ENCODE results near the gene INPP5K.
"Not testable (repeated sequence)": the region's sequence is repeated elsewhere in the genome, so short reads cannot be mapped to it uniquely, and the experiment has no call there.

The INPP5K gene

DNA sequence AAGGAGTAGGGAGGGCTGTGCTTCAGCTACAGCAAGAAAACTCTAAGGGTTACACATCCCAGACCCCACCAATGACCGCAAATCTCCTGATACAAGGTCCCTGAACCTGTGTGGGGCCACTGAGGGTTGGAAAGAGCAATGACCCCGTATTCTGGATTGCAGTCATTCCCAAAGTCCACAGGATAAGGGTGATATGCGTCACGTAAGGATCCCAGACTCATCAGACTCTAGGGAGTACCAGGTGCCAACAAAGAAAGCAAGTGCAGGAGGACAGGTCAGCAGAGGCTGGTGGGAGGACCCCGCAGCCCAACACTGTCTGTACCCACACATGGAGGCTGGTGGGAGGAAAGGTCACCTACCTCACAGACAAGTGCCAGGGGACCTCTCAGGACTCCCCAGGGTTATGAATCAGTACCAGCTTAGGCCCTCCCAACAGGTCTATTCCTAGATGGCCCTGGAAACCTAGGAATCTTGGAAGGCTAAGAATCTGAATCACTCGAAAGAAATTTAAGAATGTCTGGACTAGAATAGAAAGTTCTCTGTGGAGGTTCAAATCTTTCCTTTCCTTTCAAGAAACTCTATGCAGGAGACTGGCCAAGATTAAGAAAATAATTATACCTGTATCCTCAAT lies 30.0 kb upstream of the INPP5K start:
- no peak for DNase-seq

DNA sequence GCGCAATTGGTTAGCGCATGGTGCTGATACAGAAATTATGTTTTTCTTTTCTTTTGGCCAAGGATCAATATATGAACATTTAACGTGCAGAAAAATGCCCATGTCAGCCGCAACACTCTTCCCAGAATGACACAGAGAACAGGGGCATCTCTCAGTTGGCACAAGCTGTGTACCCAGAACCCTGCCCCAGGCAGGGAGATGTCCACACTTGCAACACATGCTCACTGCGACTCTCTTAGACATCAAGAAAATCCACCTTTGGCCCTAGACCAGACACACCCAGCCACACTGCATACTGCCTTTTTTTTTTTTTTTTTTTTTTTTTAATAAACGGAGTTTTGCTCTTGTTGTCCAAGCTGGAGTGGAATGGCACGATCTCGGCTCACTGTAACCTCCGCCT lies 29.2 kb upstream of the INPP5K start:
- DNase-seq, result no peak

DNA sequence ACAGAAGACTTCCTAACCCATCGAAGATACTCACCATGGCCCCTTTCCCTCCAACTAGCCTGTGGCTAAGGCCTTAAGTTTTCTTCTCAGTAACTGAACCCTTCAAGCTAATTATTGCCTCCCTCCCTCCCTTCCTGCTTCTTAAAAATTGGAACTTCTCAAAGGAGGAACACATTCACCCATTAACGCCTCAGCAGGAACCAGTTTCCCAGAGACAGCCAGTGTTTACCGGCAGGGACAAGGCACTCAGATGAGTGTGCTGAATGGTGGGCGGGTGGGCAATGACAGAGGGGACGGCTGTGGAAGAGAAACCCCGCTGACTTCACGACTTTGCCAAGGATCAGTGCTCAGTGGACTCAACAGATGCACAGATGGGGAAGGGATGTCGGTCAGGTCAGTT lies 25.9 kb upstream of the INPP5K start:
- DNase-seq, result no peak

DNA sequence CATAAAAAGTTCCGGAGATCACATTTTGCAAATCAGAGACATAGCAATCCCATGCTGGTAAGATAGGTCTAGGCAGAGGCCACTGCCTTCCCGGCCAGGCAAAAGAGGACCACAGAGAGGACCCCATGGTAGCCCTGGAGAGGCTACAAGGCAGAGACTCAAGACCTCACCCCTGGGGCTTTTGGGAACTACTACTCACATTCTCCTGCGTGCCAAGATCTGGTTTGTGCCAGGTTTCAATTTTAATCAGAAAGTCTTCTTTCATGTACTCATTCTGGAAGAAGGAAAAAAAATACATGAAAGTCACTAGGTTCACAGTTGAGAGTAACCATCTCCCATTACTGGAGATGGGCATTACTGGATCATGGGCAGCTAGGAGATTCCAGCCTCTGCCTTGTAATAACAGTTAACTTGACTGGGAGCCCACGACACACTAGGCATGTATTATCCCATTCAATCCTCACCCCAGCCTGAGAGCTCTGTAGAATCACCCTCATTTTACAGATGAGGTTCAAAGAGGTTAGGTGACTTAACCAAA lies 25.0 kb upstream of the INPP5K start:
- DNase-seq, result no peak

DNA sequence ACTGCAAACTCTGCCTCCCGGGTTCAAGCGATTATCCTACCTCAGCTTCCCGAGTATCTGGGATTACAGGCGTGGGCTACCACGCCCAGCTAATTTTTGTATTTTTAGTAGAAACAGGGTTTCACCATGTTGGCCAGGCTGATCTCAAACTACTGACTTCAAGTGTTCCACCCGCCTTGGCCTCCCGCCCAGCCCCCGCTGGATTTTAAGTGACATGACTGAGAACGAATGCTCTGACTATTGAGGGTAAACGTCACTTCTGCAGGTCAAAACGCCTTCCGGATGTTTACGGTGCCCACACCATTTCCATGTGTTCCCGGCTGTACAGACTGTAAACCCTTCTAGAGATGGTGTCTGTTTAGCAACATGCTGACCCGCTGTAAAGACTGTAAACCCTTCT lies 23.4 kb upstream of the INPP5K start:
- no peak for DNase-seq

DNA sequence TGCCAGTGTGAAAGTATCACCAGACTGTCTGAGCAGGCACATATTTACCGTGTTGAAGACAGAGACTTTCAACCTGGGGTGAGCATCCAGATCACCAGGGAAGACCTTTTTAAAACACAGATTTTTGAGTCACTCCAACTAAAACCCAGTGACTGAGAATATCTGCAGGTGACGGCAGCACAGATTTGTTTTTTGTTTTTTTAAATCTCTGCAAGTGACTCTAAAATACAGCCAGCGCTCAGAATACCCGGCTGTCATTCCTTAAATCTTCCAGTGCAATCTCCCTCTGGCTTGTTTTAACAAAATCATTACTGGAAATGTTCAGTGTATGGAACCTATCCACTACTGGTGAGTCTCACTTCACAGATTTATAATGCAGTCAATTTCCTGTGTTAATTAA lies 19.3 kb upstream of the INPP5K start:
- no peak for DNase-seq

DNA sequence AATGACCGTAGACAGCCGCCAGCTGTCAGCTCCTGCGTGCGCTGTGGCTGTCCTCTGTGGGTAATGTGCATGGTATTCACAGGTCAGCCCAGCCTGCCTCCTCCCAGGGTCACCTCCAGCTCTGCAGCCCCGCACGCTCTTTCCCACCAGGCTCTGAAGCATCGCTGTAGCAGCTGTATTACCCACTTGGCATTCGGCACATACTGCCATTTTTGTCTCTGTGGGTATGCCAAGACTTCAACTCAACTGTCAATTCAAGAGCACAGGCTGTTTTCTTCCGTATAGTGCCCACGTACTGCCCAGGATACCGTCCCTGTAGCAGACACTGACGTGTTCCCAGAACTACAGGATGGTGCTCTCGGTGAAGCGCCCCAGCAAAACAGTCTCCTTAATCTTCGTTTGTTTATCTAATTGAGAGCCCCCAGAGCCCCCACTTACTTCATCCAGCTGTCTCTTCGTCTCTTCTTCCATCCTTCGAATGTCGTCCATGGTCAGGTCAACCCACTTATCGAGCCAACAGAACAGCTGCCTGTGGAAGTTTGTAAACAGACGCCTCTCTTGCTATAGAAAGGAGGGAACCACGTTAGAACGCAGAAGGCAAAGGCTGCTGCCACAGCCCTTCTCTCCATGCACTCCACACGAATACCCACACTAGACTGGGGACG lies 17.4 kb upstream of the INPP5K start:
- DNase-seq, result no peak

DNA sequence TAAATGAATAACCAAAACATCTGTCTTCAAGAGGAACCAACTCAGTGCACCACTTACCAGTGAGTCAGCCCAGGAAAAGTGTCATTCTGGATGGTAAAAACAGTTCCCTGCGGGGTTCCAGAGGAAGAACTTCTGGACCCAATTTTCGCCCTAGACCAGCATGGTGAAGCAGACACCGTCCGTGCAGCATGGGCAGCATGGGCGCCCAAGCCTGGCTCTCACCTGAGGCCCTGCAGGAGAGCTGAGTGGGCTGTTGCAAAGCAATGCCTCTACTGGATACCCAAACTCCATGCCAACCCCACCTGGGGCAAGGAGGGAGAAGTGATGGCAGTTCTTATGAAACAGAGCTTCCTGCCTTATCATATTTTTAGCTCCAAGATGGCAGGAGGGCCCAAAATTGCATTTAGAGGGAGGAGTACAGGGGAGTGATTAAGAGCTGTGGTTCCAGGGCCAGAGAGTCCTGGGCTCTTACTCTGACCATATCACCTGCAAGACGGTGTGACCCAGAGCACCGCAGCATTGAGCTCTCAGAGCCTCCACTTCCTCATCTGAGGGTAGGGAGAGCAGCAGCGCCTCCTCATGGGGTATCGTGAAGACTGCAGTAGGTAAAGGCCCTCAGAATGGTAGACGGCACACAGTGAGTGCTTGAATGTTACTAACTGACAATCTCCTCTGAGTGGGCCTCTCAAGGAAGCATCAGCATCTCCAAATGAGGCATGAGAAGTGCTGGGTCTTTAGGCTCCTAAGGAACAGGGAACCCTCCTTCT lies 16.6 kb upstream of the INPP5K start:
- peak; percentile 33 for DNase-seq

DNA sequence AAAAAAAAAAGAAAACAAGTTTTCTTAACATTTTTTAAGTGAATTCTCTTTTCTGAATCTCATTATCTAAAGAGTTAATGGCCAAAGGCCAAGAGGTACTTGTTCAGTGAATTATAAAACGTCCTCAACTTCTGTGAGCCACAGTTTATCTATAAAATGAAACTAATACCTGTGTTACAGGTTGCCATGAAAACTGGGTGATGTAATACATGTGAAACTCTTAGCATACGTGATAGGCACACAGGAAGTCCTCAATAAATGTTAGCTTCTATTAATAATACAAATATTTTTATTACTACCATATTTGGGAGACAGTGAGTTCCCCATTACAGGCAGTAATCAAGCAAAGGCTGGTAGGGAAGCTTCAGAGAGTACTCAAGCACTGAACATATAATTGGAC lies 13.5 kb upstream of the INPP5K start:
- no peak for DNase-seq

DNA sequence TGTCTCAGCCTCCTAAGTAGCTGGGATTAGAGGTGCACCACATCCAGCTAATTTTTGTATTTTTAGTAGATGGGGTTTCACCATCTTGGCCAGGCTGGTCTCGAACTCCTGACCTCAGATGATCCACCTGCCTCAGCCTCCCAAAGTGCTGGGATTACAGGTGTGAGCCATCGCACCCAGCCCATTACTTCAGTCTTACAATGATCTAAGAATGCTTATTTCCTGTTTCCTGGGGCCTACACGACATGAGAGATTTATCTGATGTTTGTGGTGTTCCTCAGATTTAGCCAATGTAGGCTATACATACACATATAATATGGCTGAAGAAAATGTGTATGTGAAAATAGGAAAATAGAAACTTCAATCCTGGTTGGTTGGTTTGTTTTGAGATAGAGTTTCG lies 10.5 kb upstream of the INPP5K start:
- DNase-seq, result peak; percentile 49

DNA sequence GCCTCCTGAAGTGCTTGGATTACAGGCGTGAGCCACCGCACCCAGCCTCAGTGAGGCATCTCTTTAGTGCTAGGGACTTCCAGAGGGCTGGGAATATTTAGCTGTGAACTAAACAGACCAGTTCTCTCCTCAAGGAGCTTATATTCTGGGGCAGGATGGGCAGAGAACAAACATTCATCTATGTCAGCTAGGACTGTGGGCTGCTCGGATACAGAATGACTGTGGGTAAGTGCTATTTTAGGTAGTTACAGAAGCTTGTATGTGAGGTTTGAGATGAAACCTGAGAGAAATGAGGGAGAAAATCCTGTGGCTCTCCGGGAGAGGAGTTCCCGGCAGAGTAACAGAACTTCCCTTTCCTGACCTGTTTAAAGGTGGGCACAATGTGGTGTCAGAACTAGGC lies 6.2 kb upstream of the INPP5K start:
- no peak for DNase-seq

DNA sequence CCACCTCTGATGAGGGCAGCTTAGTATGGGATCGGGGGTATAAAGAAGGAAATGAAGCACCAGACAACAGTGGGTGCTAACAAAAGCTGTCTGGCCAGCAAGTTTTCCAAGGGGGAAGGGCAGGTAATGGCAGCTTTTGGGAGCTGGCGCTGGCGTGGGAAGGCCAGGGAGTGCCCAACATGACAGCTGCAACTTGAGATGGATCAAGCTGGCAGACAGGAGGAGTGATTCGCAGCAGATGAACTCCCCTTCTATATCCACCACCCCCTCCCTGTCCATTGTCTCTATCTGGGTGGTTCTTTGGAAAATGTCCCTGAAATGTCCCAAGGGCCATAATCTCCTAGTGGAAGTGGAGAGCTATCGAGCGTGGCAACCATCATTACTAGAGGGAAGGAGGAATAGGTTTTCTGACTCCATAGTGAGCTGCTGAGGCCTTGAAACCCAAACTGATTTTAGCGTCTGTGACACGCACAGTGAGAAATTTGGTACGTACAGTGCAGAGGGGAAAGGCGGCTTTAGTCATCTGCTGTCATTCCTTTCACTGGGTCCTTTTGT lies 4.8 kb upstream of the INPP5K start:
- no peak for DNase-seq

DNA sequence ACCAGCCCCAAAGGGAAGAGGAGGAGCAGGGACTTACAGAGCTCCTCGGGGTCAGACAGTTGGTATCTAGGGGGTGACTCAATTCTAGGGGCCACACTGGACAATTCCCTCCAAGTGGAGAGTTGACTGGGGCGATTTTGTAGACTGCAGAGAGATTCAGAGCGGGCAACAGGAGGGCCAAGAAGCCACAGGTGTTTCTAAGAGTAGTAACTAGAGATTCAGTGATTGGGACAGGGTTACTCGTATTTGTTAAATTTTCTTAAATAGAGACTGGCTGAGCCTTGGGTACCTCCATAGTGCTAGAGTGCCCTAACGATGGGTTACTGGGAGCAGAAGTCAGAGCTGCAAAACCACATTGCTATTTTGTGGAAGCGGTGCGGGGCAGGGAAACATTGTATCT lies 3.3 kb upstream of the INPP5K start:
- no peak for DNase-seq

DNA sequence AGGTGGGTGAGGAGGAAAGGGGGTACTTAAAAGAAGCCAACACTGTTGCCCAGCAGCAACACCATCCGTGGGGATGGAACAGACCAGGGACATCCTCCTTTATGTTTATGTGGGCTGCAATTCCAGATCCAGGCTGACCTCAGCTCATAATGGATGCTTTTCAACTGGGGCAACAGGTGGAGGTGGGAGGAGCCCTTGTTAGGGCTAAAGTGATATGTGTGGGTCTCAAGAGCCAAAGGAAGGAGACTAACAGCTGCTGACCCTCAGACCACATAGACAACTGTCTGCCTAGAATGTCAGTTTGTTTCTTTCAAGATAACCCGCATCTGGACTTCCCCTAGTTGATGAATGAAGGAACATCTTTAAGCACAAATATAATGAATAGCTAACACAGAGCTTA lies 2.0 kb upstream of the INPP5K start:
- no peak for DNase-seq

DNA sequence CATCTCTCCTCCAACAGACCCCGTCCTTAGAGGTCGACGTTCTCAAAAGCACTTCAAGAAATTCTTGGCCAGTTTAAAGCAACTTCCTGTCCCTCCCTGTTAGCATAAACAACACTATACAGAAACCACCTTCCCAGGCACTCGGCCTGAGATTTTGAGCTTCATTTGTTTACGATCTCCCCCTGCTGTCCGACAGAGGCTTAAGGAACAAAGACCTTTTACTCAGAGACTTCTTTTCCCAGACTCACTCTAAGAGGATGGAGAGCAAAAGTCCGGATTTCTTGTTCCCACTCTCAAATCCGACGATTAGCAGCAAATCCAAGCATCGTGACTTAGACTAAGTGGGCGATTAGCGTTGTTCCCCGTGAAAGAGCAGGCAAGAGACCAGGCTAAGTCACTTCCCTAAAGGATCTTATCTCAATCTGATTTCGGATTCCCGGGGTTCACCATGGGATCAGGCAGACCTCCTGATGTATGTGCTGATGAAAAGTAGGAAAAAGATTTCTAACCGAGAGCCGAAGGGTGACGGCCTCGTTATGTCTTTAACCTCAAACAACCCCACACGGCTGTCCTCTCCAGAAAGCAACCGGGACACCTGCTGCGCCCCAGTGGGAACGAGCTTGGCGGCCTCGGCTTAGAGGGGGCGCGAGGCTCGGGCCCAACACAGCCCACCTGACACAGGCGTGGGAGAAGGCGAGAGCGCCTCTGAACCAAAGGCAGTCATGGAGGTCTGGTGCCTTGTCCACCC lies 598 bp downstream of the INPP5K start:
- peak; percentile 61 for DNase-seq

DNA sequence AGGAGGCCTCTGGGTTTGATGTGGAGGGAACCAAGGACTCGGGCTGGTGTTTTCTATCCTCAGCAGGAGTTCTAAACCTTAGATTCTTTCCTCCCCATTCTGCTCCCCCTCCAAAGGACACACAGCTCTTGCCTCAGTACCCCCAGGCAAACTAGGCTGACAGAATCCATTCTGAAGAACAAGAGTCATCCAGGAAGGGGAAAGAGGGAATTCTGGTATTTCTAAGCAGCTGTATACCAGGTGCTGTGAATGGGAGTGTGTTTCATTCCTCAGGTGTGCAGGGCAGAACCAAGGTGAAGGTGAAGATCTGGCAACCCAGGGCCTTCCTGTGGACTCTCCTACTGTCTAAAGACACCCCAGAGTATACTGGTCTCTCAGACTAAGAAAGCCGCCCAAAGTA lies 4.1 kb downstream of the INPP5K start:
- DNase-seq, result no peak

DNA sequence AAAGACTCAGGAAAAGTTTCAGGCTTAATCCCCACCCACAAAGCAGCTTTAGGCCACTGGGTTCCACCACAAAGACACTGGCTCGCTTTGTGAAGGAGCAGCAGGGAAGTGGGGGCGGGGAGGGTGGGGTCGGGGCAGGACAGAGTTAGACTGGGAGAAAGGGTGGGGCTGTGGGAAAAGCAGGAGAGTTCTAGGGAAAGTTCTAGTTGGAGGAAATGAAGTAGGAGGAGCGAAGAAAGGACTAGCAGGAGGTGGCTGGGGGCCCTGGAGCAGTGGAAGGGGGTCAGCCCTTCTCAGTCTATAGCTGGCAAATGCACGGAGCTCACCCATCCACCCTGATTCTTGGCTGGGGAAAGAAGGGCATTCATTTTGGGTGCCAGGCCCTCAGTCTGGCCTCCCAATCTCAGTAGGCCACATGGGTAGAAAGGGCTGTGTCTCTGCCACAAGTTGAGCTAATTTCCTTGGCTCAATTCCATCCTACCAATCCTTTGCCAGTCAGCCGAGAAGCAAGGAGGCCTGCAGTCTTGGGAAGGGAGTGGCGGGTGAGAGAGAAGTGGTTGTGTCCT lies 4.6 kb downstream of the INPP5K start:
- no peak for DNase-seq

DNA sequence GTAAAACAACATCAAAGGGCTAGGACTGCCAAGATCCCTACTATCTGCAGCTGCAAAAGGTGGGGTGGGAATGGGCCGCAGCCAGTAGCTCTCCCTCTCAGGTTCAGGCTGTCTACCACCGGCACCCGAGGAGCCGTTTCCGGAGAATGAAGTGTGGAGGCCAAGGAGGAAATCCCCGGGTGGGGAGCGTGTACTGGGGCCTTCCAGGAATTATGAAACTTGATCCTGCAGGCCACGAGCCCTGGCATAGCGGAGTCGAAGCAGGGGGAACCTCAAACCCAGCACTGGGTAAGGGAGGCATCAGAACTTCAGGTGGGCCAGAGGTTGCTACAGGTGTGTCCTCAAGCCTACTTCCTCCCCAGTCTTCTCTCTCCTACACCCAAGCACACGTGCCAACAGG lies 5.1 kb downstream of the INPP5K start:
- DNase-seq, result no peak

DNA sequence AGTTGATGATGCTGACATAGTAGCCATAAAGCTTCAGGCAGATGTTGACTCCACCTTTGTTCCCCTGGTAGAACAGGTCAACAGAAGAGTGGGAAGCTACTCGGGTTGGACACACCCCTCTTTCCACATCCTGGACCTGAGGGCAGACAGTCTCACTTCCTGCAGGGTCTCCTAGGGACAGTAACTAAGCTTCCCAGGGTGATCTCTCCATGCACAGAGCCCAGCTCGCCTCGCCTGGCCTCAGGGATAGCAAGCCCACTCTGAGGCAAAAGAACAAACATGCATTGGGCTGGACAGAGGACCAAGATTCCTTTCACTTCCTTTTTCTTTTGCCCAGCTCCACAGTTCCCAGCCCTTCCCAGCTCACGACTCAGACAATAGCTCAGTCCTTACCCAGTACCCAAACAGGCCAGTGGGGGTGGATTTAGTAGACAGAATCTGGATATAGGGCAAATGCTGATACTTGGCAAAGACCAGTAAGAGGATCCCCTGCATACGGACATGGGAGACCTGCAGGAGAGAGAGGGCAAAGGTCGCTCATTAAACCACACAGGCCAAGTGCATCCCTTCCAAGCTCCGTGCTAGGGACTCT lies 7.0 kb downstream of the INPP5K start:
- DNase-seq, result no peak

DNA sequence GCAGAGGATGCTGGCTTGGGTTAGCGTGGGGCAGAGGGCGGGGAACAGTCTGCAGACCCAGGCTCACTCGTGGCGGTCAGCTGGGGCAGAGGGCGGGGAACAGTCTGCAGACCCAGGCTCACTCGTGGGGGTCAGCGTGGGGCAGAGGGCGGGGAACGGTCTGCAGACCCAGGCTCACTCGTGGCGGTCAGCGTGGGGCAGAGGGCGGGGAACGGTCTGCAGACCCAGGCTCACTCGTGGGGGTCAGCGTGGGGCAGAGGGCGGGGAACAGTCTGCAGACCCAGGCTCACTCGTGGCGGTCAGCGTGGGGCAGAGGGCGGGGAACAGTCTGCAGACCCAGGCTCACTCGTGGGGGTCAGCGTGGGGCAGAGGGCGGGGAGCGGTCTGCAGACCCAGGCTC lies 7.7 kb downstream of the INPP5K start:
- not testable (repeated sequence) for DNase-seq

DNA sequence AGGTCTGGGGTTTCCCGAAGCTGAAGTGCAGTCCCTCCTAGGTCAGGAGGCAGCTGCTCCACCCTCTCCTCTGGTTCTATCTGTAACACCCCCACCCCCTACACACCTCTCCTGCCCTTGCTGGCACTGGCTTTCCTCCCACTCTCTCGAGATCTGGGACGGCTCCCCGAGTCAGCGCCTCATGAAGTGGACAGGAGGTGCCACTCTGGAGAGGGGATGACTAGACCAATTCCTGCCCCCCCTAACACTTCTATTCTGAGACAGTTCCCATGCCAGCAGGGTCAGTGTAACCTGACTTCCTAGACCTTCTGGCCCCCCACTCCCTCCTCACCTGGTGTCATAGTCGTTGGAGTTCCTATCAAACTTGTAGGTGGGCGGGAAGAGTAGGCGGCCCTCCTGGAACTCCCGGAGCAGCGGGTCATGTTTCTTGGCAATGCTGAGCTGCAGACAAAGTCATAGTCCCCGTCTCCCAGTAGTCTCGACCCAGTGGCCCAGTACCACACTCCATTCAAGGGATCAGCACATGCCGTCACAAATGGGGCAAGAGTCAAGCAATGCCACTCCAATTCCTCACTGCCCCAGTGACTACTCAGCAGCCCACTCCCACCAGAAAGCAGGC lies 9.7 kb downstream of the INPP5K start:
- no peak for DNase-seq

DNA sequence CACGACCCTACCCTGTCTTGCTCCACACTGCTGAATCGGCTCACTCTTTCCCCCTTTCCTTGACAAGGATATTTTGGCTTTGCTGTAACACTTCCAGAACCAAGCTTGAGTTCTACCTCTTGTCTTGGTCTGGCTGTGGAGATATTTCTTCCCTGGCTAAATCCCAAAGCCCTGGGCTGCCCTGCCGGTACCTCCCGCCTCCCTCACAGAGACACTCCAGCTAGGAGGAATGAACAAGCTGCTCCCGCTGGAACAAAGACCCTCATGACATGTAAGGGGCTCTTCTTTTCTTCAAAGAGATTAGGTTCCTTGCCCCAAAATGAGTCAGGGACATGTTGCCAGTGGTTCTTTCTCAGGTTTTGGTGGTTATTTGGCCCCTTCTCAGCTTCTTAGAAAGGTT lies 10.8 kb downstream of the INPP5K start:
- no peak for DNase-seq

Measured in central memory CD4-positive, alpha-beta T cell (primary cell).